Measurements from ENCODE around the gene TAGAP. TPM values are rescaled to one million over a fixed set of nuclear protein-coding genes. Genes with fewer than 3 reads are reported as not detected.

Gene TAGAP
- total and polyA plus RNA-seq, 2 of the 8 experiments (the other 6 are each of a cell fraction or from before 2014, with no cell fraction given) = not detected

GRCh38 chr6:159067334-159067733, 22.5 kb upstream of the TAGAP start:
- no peaks in the 10 kb centered on the region for H4K20me1 ChIP-seq (replicated peaks in 1 of 2; ENCODE audit: control insufficient read depth in 1 of 2, insufficient read depth in 2 of 2, low read length in 2 of 2)
- H3K4me3 ChIP-seq (ENCODE audit: extremely low read depth in 1 of 4, insufficient read depth in 2 of 4, low read depth in 3 of 4, low read length in 4 of 4) = no peak overlapping the region
- CTCF ChIA-PET (ENCODE audit: partially characterized antibody) = interaction anchor here (0.7 to 1.4 kb wide), 4 partner anchors 27 to 61 kb away, joined by 3 to 6 read pairs (median 4); no protein-coding TSS in a partner anchor
- 0 out of 2 replicates have a peak overlapping the region, but pooled peaks have one; percentile 55 for H2BK12ac ChIP-seq (ENCODE audit: low read depth, low read length)
- no peak overlapping the region for H3K56ac ChIP-seq (replicated peaks; ENCODE audit: insufficient read length, low read depth, low read length)
- H3K9me3 ChIP-seq (ENCODE audit: insufficient read depth in 2 of 2, low read depth in 1 of 2, low read length in 1 of 2) = no peaks in the 10 kb centered on the region
- no peak overlapping the region for H2AFZ ChIP-seq (ENCODE audit: low read length)
- H4K91ac ChIP-seq (replicated peaks; ENCODE audit: insufficient read length, low read length) = no peak overlapping the region
- H2BK15ac ChIP-seq (ENCODE audit: low read length) = 0 out of 2 replicates have a peak overlapping the region, but pooled peaks have one; percentile 63
- 97% methylated on average over 12 of the region's 12 CpGs; no CpG with 5 or more reads in 1 of the 2 experiments for WGBS, 2 experiments (ENCODE audit: extremely low coverage in 1 of 2, insufficient coverage in 1 of 2, insufficient read length in 1 of 2, insufficient replicate concordance in 2 of 2, low coverage in 1 of 2, low lambda C conversion rate in 2 of 2, missing lambda C conversion rate in 1 of 2)
- no peak overlapping the region for H4K5ac ChIP-seq (ENCODE audit: insufficient read length, low read depth, low read length)
- H3K14ac ChIP-seq (ENCODE audit: insufficient read length) = no peak overlapping the region
- no peaks in the 10 kb centered on the region for H3K36me3 ChIP-seq (ENCODE audit: control insufficient read depth in 2 of 4, insufficient read depth in 4 of 4, low read length in 3 of 4)
- H2BK20ac ChIP-seq (ENCODE audit: low read length) = no peak overlapping the region
- no peak for DNase-seq (ENCODE audit: low read depth in 1 of 2, low spot score in 2 of 2)
- H3K18ac ChIP-seq (ENCODE audit: extremely low read depth, low read length) = no peak overlapping the region
- no peak overlapping the region for H3K27ac ChIP-seq (ENCODE audit: low read depth, low read length)
- H3K79me1 ChIP-seq (ENCODE audit: low read depth, low read length) = no peaks in the 10 kb centered on the region
- no peaks in the 10 kb centered on the region for H3K23me2 ChIP-seq (ENCODE audit: low read depth, low read length)
- no peak overlapping the region for H3K9ac ChIP-seq (replicated peaks in 1 of 4; ENCODE audit: extremely low read depth in 1 of 4, low read depth in 3 of 4, low read length in 3 of 4)
- H2AK5ac ChIP-seq (ENCODE audit: low read depth, low read length) = 0 out of 2 replicates have a peak overlapping the region, but pooled peaks have one; percentile 16
- no peak overlapping the region for H3K4ac ChIP-seq (replicated peaks; ENCODE audit: insufficient read length, low read depth, low read length)
- H4K8ac ChIP-seq (ENCODE audit: extremely low read depth, insufficient read depth, low read length) = no peak overlapping the region
- peaks cover 0 to 9% (median 3%) of the 10 kb centered on the region in 4 experiments; a peak in 5 of 7 replicates for H3K27me3 ChIP-seq (replicated peaks in 1 of 4; ENCODE audit: control insufficient read depth in 3 of 4, extremely low read depth in 1 of 4, insufficient read depth in 3 of 4, low read length in 3 of 4)
- H2BK120ac ChIP-seq (replicated peaks; ENCODE audit: low read depth, low read length) = no peak overlapping the region
- H3K23ac ChIP-seq (ENCODE audit: insufficient read length) = no peak overlapping the region
- FAIRE-seq = no peak
- H2BK5ac ChIP-seq (ENCODE audit: low read depth, low read length) = no peak overlapping the region
- TF ChIP-seq YY1 (IDR thresholded peaks at IDR 0.05; ENCODE audit: low read depth, low read length) (no peak), RBBP5 (IDR thresholded peaks at IDR 0.05; ENCODE audit: borderline replicate concordance, low read depth, low read length) (no peak), SAP30 (IDR thresholded peaks at IDR 0.05; ENCODE audit: insufficient read depth, insufficient replicate concordance, low read length) (no peak), CBX5 (IDR thresholded peaks at IDR 0.05; ENCODE audit: low read depth, low read length) (no peak), SIRT6 (IDR thresholded peaks at IDR 0.05; ENCODE audit: low read length) (no peak)
- no peaks in the 10 kb centered on the region for H3K79me2 ChIP-seq (ENCODE audit: control insufficient read depth in 1 of 2, insufficient read depth in 2 of 2, low read length in 2 of 2)
- no peak overlapping the region for H3K4me2 ChIP-seq (ENCODE audit: insufficient read depth in 1 of 2, low read depth in 2 of 2, low read length in 2 of 2)
- POLR2A ChIA-PET (ENCODE audit: partially characterized antibody) = interaction anchor here (0.6 to 1.0 kb wide), 2 partner anchors 13 to 68 kb away, joined by 3 read pairs; partner anchors contain the start of gene RSPH3
- peaks cover 0 to 4% (median 2%) of the 10 kb centered on the region in 4 experiments; a peak in 3 of 7 replicates for H3K4me1 ChIP-seq (replicated peaks in 1 of 4; ENCODE audit: control insufficient read depth in 3 of 4, insufficient read depth in 4 of 4, low read length in 3 of 4)
